Mammary epithelial cell (primary cell): ENCODE measurements around the gene PLK2.

Experiments
- CTCF ChIP-seq, 2 donors: IDR thresholded peaks in 1 of 2; conservative IDR thresholded peaks in 1 of 2; 2 replicates each; pipeline ENCODE4 v1.5.1; 2011 to 2012; ENCODE audit warnings: inconsistent platforms in 2 of 2, low read length in 2 of 2, mild to moderate bottlenecking in 2 of 2, control low read depth in 1 of 2, low read depth in 1 of 2; ENCODE audit not compliant: insufficient read depth in 1 of 2; ENCODE audit errors: extremely low read depth in 1 of 2
- EZH2 ChIP-seq: IDR thresholded peaks from 2 replicates; pipeline ENCODE4 v1.6.1; 2012; ENCODE audit warnings: low read length, inconsistent platforms, borderline replicate concordance

- TF ChIP-seq CTCF (conservative IDR thresholded peaks at IDR 0.05 in 1 of 2, IDR thresholded peaks at IDR 0.05 in 1 of 2; ENCODE audit: extremely low read depth in 1 of 2, insufficient read depth in 1 of 2, low read depth in 1 of 2, low read length in 2 of 2) (peak; percentile 84 to 86), EZH2 (no peak)
These were observed 38.6 kb upstream of the PLK2 start for GRCh38 chr5:58498340-58498942.
